Endodermal cell (in vitro differentiated cells): ENCODE data around the gene PBOV1. TPM values are rescaled to one million over a fixed set of nuclear protein-coding genes. Genes with fewer than 3 reads are reported as not detected.

Experiments
- DNase-seq: peaks from one replicate; pipeline ENCODE4 v3.0.0-alpha.2; 2017
- H3K27ac ChIP-seq: 2 replicates; pipeline ENCODE4 v1.5.1; 2013; ENCODE audit warnings: mild to moderate bottlenecking, low read depth, low read length, moderate library complexity
- H3K27me3 ChIP-seq: 2 replicates; pipeline ENCODE4 v1.6.1; 2013; ENCODE audit warnings: mild to moderate bottlenecking, low read length, moderate library complexity; ENCODE audit not compliant: insufficient read depth, control insufficient read depth, poor library complexity, severe bottlenecking
- H3K36me3 ChIP-seq: 2 replicates; pipeline ENCODE4 v1.7.0; 2013; ENCODE audit warnings: mild to moderate bottlenecking, low read length, moderate library complexity; ENCODE audit not compliant: control insufficient read depth, insufficient read depth
- H3K4me1 ChIP-seq: one replicate; pipeline ENCODE4 v1.7.0; 2013; ENCODE audit warnings: low read length; ENCODE audit not compliant: control insufficient read depth, insufficient read depth
- H3K4me3 ChIP-seq: 2 replicates; pipeline ENCODE4 v1.5.1; 2013; ENCODE audit warnings: mild to moderate bottlenecking, low read length, moderate library complexity
- H3K9ac ChIP-seq: 2 replicates; pipeline ENCODE4 v1.6.1; 2013; ENCODE audit warnings: mild to moderate bottlenecking, low read length, moderate library complexity; ENCODE audit not compliant: poor library complexity, severe bottlenecking; ENCODE audit errors: extremely low read depth
- H3K9me3 ChIP-seq: 2 replicates; pipeline ENCODE4 v1.6.1; 2013; ENCODE audit warnings: mild to moderate bottlenecking, low read length, moderate library complexity; ENCODE audit not compliant: control insufficient read depth
- H3K27ac Mint-ChIP-seq: 2 replicates; pipeline ENCODE4 v1.8.0; 2020; ENCODE audit warnings: mixed read lengths
- H3K27me3 Mint-ChIP-seq: 2 replicates; pipeline ENCODE4 v1.8.0; 2021; ENCODE audit warnings: mild to moderate bottlenecking, mixed read lengths; ENCODE audit not compliant: insufficient read depth
- H3K36me3 Mint-ChIP-seq: 2 replicates; pipeline ENCODE4 v1.8.0; 2020; ENCODE audit warnings: low read depth, mixed read lengths
- H3K4me1 Mint-ChIP-seq: 2 replicates; pipeline ENCODE4 v1.8.0; 2020; ENCODE audit warnings: mixed read lengths
- H3K4me3 Mint-ChIP-seq: 2 replicates; pipeline ENCODE4 v1.8.0; 2020; ENCODE audit warnings: mild to moderate bottlenecking, moderate library complexity, mixed read lengths
- H3K9me3 Mint-ChIP-seq: 2 replicates; pipeline ENCODE4 v1.8.0; 2020; ENCODE audit warnings: mild to moderate bottlenecking, mixed read lengths
- CTCF ChIP-seq: fragments of 200-600 bp; sonication (generic); conservative IDR thresholded peaks from 2 replicates; pipeline ENCODE4 v1.5.0; 2021; ENCODE audit warnings: antibody characterized with exemption, mild to moderate bottlenecking
- WGBS, 2 experiments: methylation state at CpG; one replicate each; pipeline versions ENCODE4 v1.1.5 to v1.1.7; 2013; ENCODE audit warnings: missing lambda C conversion rate in 2 of 2, mixed read lengths in 1 of 2; ENCODE audit not compliant: insufficient coverage in 1 of 2, insufficient read length in 1 of 2; 5-methylcytosine and 5-hydroxymethylcytosine counted together
- total RNA-seq, 2 donors: library from RNA; stranded (reverse); fragmentation: NEBNext Ultra II Directional in 1 of 2; extraction: Animal tissue kit (Norgen Biotek cat#: 25700) in 1 of 2; gene quantifications; 2 replicates in 1 of 2; 3 replicates in 1 of 2; pipeline ENCODE4 v1.2.1, GENCODE V29; 2021

PBOV1 gene
- total RNA-seq, 2 donors from 2014 or later = not detected

- H3K27ac ChIP-seq = no peak overlapping the region
- Mint-ChIP-seq H3K27me3 (no peaks in the 10 kb centered on the region), H3K36me3 (no peaks in the 10 kb centered on the region), H3K4me3 (no peak overlapping the region), H3K4me1 (peaks cover 33% of the 10 kb centered on the region), H3K27ac (no peak overlapping the region), H3K9me3 (no peaks in the 10 kb centered on the region)
- peaks cover 28% of the 10 kb centered on the region for H3K4me1 ChIP-seq
- DNase-seq = no peak
- no peak for TF ChIP-seq CTCF
- H3K4me3 ChIP-seq = no peak overlapping the region
- 91 to 96% methylated on average over 6 of the region's 6 CpGs for WGBS, 2 experiments
- H3K9ac ChIP-seq = no peak overlapping the region
- no peaks in the 10 kb centered on the region for H3K27me3 ChIP-seq
- no peaks in the 10 kb centered on the region for H3K9me3 ChIP-seq
- H3K36me3 ChIP-seq = peaks cover 14% of the 10 kb centered on the region
Measured at GRCh38 chr6:138238368-138238767, 20.1 kb upstream of the PBOV1 start.

- Mint-ChIP-seq H3K4me3 (no peak overlapping the region), H3K36me3 (no peaks in the 10 kb centered on the region), H3K27me3 (no peaks in the 10 kb centered on the region), H3K9me3 (no peaks in the 10 kb centered on the region), H3K27ac (peak overlapping the region; percentile 45), H3K4me1 (peaks cover 26% of the 10 kb centered on the region)
- no peaks in the 10 kb centered on the region for H3K9me3 ChIP-seq
- H3K27ac ChIP-seq = no peak overlapping the region
- DNase-seq = no peak
- 89 to 91% methylated on average over 2 of the region's 2 CpGs for WGBS, 2 experiments
- no peaks in the 10 kb centered on the region for H3K27me3 ChIP-seq
- no peak overlapping the region for H3K4me3 ChIP-seq
- no peak for TF ChIP-seq CTCF
- H3K9ac ChIP-seq = no peak overlapping the region
- H3K36me3 ChIP-seq = peaks cover 5% of the 10 kb centered on the region
- H3K4me1 ChIP-seq = peaks cover 20% of the 10 kb centered on the region
Measured at GRCh38 chr6:138237463-138237862, 19.2 kb upstream of the PBOV1 start.

- Histone ChIP-seq H3K9me3 (no peaks in the 10 kb centered on the region), H3K36me3 (peaks cover 5% of the 10 kb centered on the region), H3K27ac (no peak overlapping the region), H3K4me1 (peaks cover 13% of the 10 kb centered on the region), H3K9ac (no peak overlapping the region), H3K4me3 (no peak overlapping the region), H3K27me3 (no peaks in the 10 kb centered on the region)
- 96 to 100% methylated on average over 1 of the region's 1 CpG for WGBS, 2 experiments
- H3K27me3 Mint-ChIP-seq = no peaks in the 10 kb centered on the region
- H3K36me3 Mint-ChIP-seq = no peaks in the 10 kb centered on the region
- no peak overlapping the region for H3K4me3 Mint-ChIP-seq
- H3K4me1 Mint-ChIP-seq = peaks cover 22% of the 10 kb centered on the region
- no peak for DNase-seq
- no peak for TF ChIP-seq CTCF
- H3K27ac Mint-ChIP-seq = no peak overlapping the region
- H3K9me3 Mint-ChIP-seq = no peaks in the 10 kb centered on the region
Measured at GRCh38 chr6:138235693-138236092, 17.4 kb upstream of the PBOV1 start.
